Measurements from ENCODE around the gene AOPEP.

DNA sequence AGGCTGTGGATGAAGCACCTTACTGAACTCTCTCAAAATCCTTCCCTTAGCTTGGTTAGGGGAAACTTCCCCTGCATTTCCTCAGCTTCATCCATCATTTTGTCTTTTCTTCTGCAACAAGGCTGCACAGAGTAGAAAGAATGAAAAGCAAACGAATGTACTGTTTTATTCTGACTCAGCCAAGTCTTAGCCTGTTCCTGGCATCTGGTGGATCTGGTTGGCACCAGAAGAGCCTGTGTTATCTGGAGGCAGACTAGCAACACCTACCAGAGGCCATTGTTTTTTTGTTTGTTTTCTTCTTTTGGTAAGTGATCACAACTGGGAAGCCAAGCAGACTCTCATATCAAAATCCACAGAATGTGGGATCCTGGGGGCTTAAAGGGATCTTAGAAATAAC is 390.3 kb downstream of the AOPEP start:
- TF ChIP-seq CTCF (IDR thresholded peaks at IDR 0.05; ENCODE audit: low read length) (no peak), EZH2 (optimal IDR thresholded peaks at IDR 0.05; ENCODE audit: low read depth, low read length) (no peak), EZH2phosphoT487 (IDR thresholded peaks at IDR 0.05; ENCODE audit: low read length) (no peak)

Measured in MM.1S (cell line).